SU-DHL-6 (cell line): ENCODE results near the gene SCARB1.

Source experiments
- H2AFZ ChIP-seq: fragments of 200-600 bp; sonication (generic); 2 replicates; pipeline ENCODE4 v1.6.1; 2014; ENCODE audit warnings: low read depth, mild to moderate bottlenecking, moderate library complexity, mixed read lengths, antibody characterized with exemption, low read length; ENCODE audit not compliant: severe bottlenecking
- H3F3A ChIP-seq: fragments of 200-600 bp; shearing (Covaris generic); 2 replicates; pipeline ENCODE4 v1.6.0; 2016; ENCODE audit warnings: antibody characterized with exemption, mild to moderate bottlenecking; ENCODE audit not compliant: insufficient read depth
- H3K27ac ChIP-seq: fragments of 200-600 bp; sonication (generic); 2 replicates; pipeline ENCODE4 v1.5.1; 2016; ENCODE audit warnings: low read depth, mild to moderate bottlenecking, low read length, moderate library complexity, mixed read lengths
- H3K27me3 ChIP-seq: fragments of 200-600 bp; sonication (generic), shearing (Covaris generic); 2 replicates; pipeline ENCODE4 v1.6.0; 2014; ENCODE audit warnings: mild to moderate bottlenecking, low read length
- H3K36me3 ChIP-seq: fragments of 200-600 bp; sonication (generic); 2 replicates; pipeline ENCODE4 v1.6.1; 2014; ENCODE audit warnings: mild to moderate bottlenecking, low read length, mixed read lengths
- H3K4me2 ChIP-seq: fragments of 300-600, 200-600 bp; shearing (Covaris generic), sonication (generic); 2 replicates; pipeline ENCODE4 v1.6.0; 2014; ENCODE audit warnings: low read length, low read depth, mild to moderate bottlenecking; ENCODE audit not compliant: poor library complexity, severe bottlenecking
- H3K4me3 ChIP-seq: fragments of 200-600 bp; sonication (generic); 2 replicates; pipeline ENCODE4 v1.5.1; 2014; ENCODE audit warnings: antibody characterized with exemption, low read length, mild to moderate bottlenecking, mixed read lengths; ENCODE audit not compliant: insufficient read depth, poor library complexity, severe bottlenecking
- H3K79me2 ChIP-seq: fragments of 200-600 bp; sonication (generic); 2 replicates; pipeline ENCODE4 v1.6.1; 2014; ENCODE audit warnings: mild to moderate bottlenecking, low read length, moderate library complexity; ENCODE audit not compliant: insufficient read depth
- H3K9ac ChIP-seq: fragments of 200-600 bp; sonication (generic); 2 replicates; pipeline ENCODE4 v1.7.0; 2014; ENCODE audit warnings: mild to moderate bottlenecking, low read length
- H3K9me2 ChIP-seq: fragments of 200-600 bp; sonication (generic); replicated peaks from 2 replicates; pipeline ENCODE4 v1.6.1; 2014; ENCODE audit warnings: low read length; ENCODE audit not compliant: insufficient read depth
- H3K9me3 ChIP-seq: fragments of 200-600 bp; sonication (generic); 2 replicates; pipeline ENCODE4 v1.6.1; 2014; ENCODE audit warnings: low read length, mixed read lengths; ENCODE audit not compliant: insufficient read depth
- H4K20me1 ChIP-seq: fragments of 200-600 bp; sonication (generic); 2 replicates; pipeline ENCODE4 v1.6.1; 2014; ENCODE audit warnings: low read depth, mild to moderate bottlenecking, antibody characterized with exemption, low read length, moderate library complexity, mixed read lengths
- CTCF ChIP-seq: fragments of 200-600 bp; sonication (generic); IDR thresholded peaks from one replicate; pipeline ENCODE4 v1.5.1; 2017; ENCODE audit warnings: antibody characterized with exemption, mild to moderate bottlenecking, low read length, moderate library complexity; ENCODE audit not compliant: insufficient read depth, poor library complexity, severe bottlenecking
- EZH2phosphoT487 ChIP-seq: fragments of 200-600 bp; sonication (generic), shearing (Covaris generic); conservative IDR thresholded peaks from 2 replicates; pipeline ENCODE4 v1.6.1; 2018; ENCODE audit warnings: mild to moderate bottlenecking, antibody characterized with exemption, low read length, moderate library complexity, mixed read lengths

SCARB1 gene

GRCh38 chr12:124809391-124809790 is 54.3 kb downstream of the SCARB1 start:
- TF ChIP-seq CTCF (no peak), EZH2phosphoT487 (no peak)
- no peak overlapping the region for H3K27ac ChIP-seq

GRCh38 chr12:124808272-124808671 is 55.4 kb downstream of the SCARB1 start:
- no peak overlapping the region for H3K4me2 ChIP-seq
- H3K36me3 ChIP-seq = peaks cover 4% of the 10 kb centered on the region; the same call in 1 of the 2 replicates

More at GRCh38 chr12:124809391-124809790, 54.3 kb downstream of the SCARB1 start:
- H3F3A ChIP-seq = no peaks in the 10 kb centered on the region
- H3K4me2 ChIP-seq = no peak overlapping the region
- H3K9ac ChIP-seq = no peak overlapping the region
- no peak overlapping the region for H3K4me3 ChIP-seq
- H2AFZ ChIP-seq = no peak overlapping the region
- no peaks in the 10 kb centered on the region for H3K9me2 ChIP-seq
- H3K27me3 ChIP-seq = no peaks in the 10 kb centered on the region
- no peaks in the 10 kb centered on the region for H3K9me3 ChIP-seq
- peaks cover 4% of the 10 kb centered on the region; the same call in 1 of the 2 replicates for H3K36me3 ChIP-seq
- H3K79me2 ChIP-seq = no peaks in the 10 kb centered on the region
- no peaks in the 10 kb centered on the region for H4K20me1 ChIP-seq

GRCh38 chr12:124805876-124806668 is 57.6 kb downstream of the SCARB1 start:
- Histone ChIP-seq H3K36me3 (no peaks in the 10 kb centered on the region), H4K20me1 (no peaks in the 10 kb centered on the region), H2AFZ (no peak overlapping the region), H3K9ac (no peak overlapping the region), H3F3A (no peaks in the 10 kb centered on the region), H3K79me2 (no peaks in the 10 kb centered on the region), H3K9me2 (no peaks in the 10 kb centered on the region), H3K9me3 (no peaks in the 10 kb centered on the region), H3K27me3 (no peaks in the 10 kb centered on the region), H3K4me2 (no peak overlapping the region), H3K4me3 (no peak overlapping the region), H3K27ac (no peak overlapping the region)
- no peak for TF ChIP-seq CTCF
- TF ChIP-seq EZH2phosphoT487 = no peak

More at GRCh38 chr12:124808272-124808671, 55.4 kb downstream of the SCARB1 start:
- Histone ChIP-seq H2AFZ (no peak overlapping the region), H3K79me2 (no peaks in the 10 kb centered on the region), H3K9ac (no peak overlapping the region), H3K4me3 (no peak overlapping the region), H4K20me1 (no peaks in the 10 kb centered on the region), H3K9me3 (no peaks in the 10 kb centered on the region), H3K27ac (no peak overlapping the region), H3K27me3 (no peaks in the 10 kb centered on the region), H3F3A (no peaks in the 10 kb centered on the region), H3K9me2 (no peaks in the 10 kb centered on the region)
- TF ChIP-seq EZH2phosphoT487 (no peak), CTCF (no peak)
